Measurements from ENCODE around the gene SGMS1.
A peak's percentile ranks its signal among the peaks of the same experiment; 100 is the strongest.

- peak; percentile 62 to 70 (median 67) for TF ChIP-seq CTCF (optimal IDR thresholded peaks at IDR 0.05 in 1 of 3, IDR thresholded peaks at IDR 0.05 in 1 of 3, conservative IDR thresholded peaks at IDR 0.05 in 1 of 3; ENCODE audit: extremely low read depth in 1 of 3, insufficient read depth in 2 of 3, low read length in 3 of 3)
- no peak for TF ChIP-seq EZH2 (IDR thresholded peaks at IDR 0.05; ENCODE audit: low read length)
Measured at GRCh38 chr10:50310560-50311174, 313.1 kb downstream of the SGMS1 start.
